NCI-H2029 (cell line): ENCODE data around the gene TRIM31.

Experiments used
- DNase-seq: peaks from one replicate; lab custom pipeline; 2025; lab: John Stamatoyannopoulos, UW

The TRIM31 gene

GRCh38 chr6:30113841-30114240 lies 951 bp upstream of the TRIM31 start:
- DNase-seq, result no peak

- no peak for DNase-seq
Measured at GRCh38 chr6:30112402-30112994, 392 bp downstream of the TRIM31 start.

- DNase-seq, result no peak
Measured at GRCh38 chr6:30111266-30111856, 1.5 kb downstream of the TRIM31 start.

- DNase-seq, result no peak
Measured at GRCh38 chr6:30104661-30105060, 8.2 kb downstream of the TRIM31 start.

GRCh38 chr6:30103872-30104179 lies 9.1 kb downstream of the TRIM31 start:
- no peak for DNase-seq

GRCh38 chr6:30102970-30103871 lies 9.7 kb downstream of the TRIM31 start:
- DNase-seq, result peak; percentile 73

GRCh38 chr6:30102414-30102969 lies 10.4 kb downstream of the TRIM31 start:
- DNase-seq, result no peak

GRCh38 chr6:30101444-30102413 lies 11.2 kb downstream of the TRIM31 start:
- peak; percentile 80 for DNase-seq

- DNase-seq, result no peak
Measured at GRCh38 chr6:30100585-30101443, 12.1 kb downstream of the TRIM31 start.

GRCh38 chr6:30100154-30100553 lies 12.7 kb downstream of the TRIM31 start:
- DNase-seq, result no peak

GRCh38 chr6:30097902-30098768 lies 14.8 kb downstream of the TRIM31 start:
- no peak for DNase-seq

- DNase-seq, result no peak
Measured at GRCh38 chr6:30096829-30097228, 16.1 kb downstream of the TRIM31 start.

- DNase-seq, result no peak
Measured at GRCh38 chr6:30093951-30094661, 18.8 kb downstream of the TRIM31 start.

GRCh38 chr6:30092852-30093543 lies 19.9 kb downstream of the TRIM31 start:
- no peak for DNase-seq

GRCh38 chr6:30091577-30092381 lies 21.1 kb downstream of the TRIM31 start:
- DNase-seq, result no peak

GRCh38 chr6:30087876-30088275 lies 25.0 kb downstream of the TRIM31 start:
- DNase-seq, result no peak

- DNase-seq, result no peak
Measured at GRCh38 chr6:30077218-30077617, 35.7 kb downstream of the TRIM31 start.
